ENCODE measurements around the gene OFD1.

GRCh38 chrX:13697455-13697854 is 37.1 kb upstream of the OFD1 start:
- TF ChIP-seq CTCF (IDR thresholded peaks at IDR 0.05) (no peak), POLR2A (IDR thresholded peaks at IDR 0.05) (no peak)

All from heart left ventricle (tissue), 13 donors.